Activated naive CD8-positive, alpha-beta T cell treated with anti-CD3 and anti-CD28 coated beads for 36 hours (primary cell): Measurements from ENCODE around the gene SP140. TPM values are rescaled to one million over a fixed set of nuclear protein-coding genes. Genes with fewer than 3 reads are reported as not detected.
"Not testable (repeated sequence)": the region's sequence is repeated elsewhere in the genome, so short reads cannot be mapped to it uniquely, and the experiment has no call there.

Source experiments
- DNase-seq: peaks from one replicate; pipeline ENCODE4 v3.0.0; 2021
- H3K27ac Mint-ChIP-seq: one replicate; pipeline ENCODE4 v1.8.0; 2022; ENCODE audit warnings: mild to moderate bottlenecking, moderate library complexity, mixed read lengths
- H3K27me3 Mint-ChIP-seq: one replicate; pipeline ENCODE4 v1.8.0; 2022; ENCODE audit warnings: mild to moderate bottlenecking, mixed read lengths
- H3K36me3 Mint-ChIP-seq: one replicate; pipeline ENCODE4 v1.8.0; 2021; ENCODE audit warnings: mild to moderate bottlenecking, mixed read lengths
- H3K4me1 Mint-ChIP-seq: one replicate; pipeline ENCODE4 v1.8.0; 2021; ENCODE audit warnings: mixed read lengths
- H3K4me3 Mint-ChIP-seq: one replicate; pipeline ENCODE4 v1.8.0; 2022; ENCODE audit warnings: mild to moderate bottlenecking, moderate library complexity, mixed read lengths
- H3K9me3 Mint-ChIP-seq: one replicate; pipeline ENCODE4 v1.8.0; 2022; ENCODE audit warnings: mixed read lengths
- total RNA-seq, 2 experiments: library from RNA; stranded (reverse); gene quantifications; one replicate each; pipeline ENCODE4 v1.2.3, GENCODE V29; 2021

Gene SP140
- total RNA-seq, 2 experiments from 2014 or later, result 42.7 to 46.8 TPM

DNA sequence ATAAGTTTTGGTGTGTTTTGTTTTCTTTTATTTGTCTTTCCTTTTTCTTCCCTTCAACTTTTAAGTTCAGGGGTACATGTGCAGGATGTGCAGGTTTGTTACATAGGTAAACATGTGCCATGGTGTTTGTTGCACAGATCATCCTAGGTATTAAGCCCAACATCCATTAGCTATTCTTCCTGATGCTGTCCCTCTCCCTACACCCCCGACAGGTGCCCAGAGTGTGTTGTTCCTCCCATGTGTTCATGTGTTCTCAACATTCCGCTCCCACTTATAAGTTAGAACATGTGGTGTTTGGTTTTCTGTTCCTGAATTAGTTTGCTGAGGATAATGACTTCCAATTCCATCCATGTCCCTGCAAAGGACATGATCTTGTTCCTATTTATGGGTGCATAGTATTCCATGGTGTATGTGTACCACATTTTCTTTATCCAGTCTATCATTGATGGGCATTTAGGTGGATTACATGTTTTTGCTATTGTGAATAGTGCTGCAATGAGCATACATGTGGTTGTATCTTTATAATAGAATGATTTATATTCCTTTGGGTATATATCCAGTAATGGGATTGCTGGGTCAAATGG lies 117.6 kb downstream of the SP140 start:
- Mint-ChIP-seq H3K9me3 (peaks cover 44% of the 10 kb centered on the region), H3K27ac (peak overlapping the region; percentile 14), H3K36me3 (peaks cover 66% of the 10 kb centered on the region), H3K4me1 (peaks cover 37% of the 10 kb centered on the region)
- not testable (repeated sequence) for H3K27me3 Mint-ChIP-seq, H3K4me3 Mint-ChIP-seq, DNase-seq

DNA sequence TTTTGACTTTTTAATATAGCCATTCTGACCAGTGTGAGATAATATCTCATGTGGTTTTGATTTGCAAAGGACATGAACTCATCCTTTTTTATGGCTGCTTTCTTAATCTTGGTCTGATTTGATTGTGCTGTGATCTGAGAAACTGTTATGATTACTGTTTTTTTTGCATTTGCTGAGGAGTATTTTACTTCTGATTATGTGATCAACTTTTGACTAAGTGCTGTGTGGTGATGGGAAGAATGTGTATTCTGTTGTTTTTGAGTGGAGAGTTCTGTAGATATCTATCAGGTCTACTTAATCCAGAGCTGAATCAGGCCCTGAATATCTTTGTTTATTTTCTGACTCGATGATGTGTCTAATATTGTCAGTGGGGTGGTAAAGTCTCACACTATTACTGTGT lies 118.2 kb downstream of the SP140 start:
- no peak overlapping the region for H3K4me3 Mint-ChIP-seq
- peak overlapping the region; percentile 36 for H3K27ac Mint-ChIP-seq
- DNase-seq, result no peak
- peaks cover 43% of the 10 kb centered on the region for H3K4me1 Mint-ChIP-seq
- peaks cover 44% of the 10 kb centered on the region for H3K9me3 Mint-ChIP-seq
- H3K27me3 Mint-ChIP-seq, result no peaks in the 10 kb centered on the region
- peaks cover 71% of the 10 kb centered on the region for H3K36me3 Mint-ChIP-seq

DNA sequence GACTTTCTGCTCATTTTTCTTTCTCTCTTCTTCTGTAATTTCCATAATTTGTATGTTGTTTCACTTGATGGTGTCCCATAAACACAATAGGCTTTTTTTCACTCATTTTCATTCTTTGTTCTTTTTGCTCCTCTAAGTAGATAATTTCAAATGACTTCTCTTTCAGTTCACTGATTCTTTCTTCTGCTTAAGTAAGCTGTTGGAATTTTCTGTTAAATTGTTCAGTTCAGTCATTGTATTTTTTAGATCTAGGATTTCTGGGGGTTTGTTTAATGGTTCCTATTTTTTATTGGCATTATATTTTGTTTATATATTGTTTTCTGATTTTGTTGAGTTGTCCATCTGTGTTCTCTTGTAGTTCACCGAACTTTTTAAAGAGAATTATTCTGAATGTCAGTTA lies 120.9 kb downstream of the SP140 start:
- H3K4me1 Mint-ChIP-seq, result peaks cover 65% of the 10 kb centered on the region
- H3K4me3 Mint-ChIP-seq, result no peak overlapping the region
- peaks cover 82% of the 10 kb centered on the region for H3K36me3 Mint-ChIP-seq
- no peak for DNase-seq
- H3K27ac Mint-ChIP-seq, result peak overlapping the region; percentile 5
- H3K9me3 Mint-ChIP-seq, result peaks cover 44% of the 10 kb centered on the region
- H3K27me3 Mint-ChIP-seq, result no peaks in the 10 kb centered on the region

DNA sequence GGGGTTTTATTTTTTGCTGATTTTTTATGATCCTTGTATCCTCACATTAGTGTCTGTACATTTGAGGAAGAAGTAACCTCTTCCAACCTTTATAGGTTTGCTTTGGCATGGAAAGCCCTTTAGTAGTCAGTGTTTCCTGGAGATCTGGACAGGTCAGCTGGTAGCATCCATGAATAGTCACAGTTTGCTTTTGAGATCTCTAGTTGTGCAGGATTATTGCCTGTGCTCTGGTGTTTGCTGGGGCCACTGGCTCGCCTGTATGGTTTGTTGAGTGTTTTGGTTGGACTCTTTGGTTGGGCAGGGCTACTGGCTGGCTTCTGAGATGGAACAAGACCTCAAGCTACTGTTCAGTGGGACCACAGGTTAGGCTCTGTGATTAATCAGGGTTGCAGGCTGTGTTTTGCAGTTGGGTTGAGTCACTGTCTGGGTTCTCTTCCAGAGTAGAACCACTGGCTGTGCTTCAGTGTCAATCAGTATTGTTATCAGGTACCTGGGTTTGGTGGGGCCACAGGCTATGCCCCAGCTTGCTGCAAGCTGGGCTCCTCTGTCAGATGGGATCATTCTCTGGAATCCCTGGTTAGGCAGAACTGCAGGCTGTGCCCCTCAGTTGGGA lies 121.5 kb downstream of the SP140 start:
- peaks cover 44% of the 10 kb centered on the region for H3K9me3 Mint-ChIP-seq
- H3K36me3 Mint-ChIP-seq, result peaks cover 84% of the 10 kb centered on the region
- H3K27me3 Mint-ChIP-seq, result no peaks in the 10 kb centered on the region
- peak overlapping the region; percentile 91 for H3K27ac Mint-ChIP-seq
- peaks cover 65% of the 10 kb centered on the region for H3K4me1 Mint-ChIP-seq
- no peak overlapping the region for H3K4me3 Mint-ChIP-seq
- no peak for DNase-seq

DNA sequence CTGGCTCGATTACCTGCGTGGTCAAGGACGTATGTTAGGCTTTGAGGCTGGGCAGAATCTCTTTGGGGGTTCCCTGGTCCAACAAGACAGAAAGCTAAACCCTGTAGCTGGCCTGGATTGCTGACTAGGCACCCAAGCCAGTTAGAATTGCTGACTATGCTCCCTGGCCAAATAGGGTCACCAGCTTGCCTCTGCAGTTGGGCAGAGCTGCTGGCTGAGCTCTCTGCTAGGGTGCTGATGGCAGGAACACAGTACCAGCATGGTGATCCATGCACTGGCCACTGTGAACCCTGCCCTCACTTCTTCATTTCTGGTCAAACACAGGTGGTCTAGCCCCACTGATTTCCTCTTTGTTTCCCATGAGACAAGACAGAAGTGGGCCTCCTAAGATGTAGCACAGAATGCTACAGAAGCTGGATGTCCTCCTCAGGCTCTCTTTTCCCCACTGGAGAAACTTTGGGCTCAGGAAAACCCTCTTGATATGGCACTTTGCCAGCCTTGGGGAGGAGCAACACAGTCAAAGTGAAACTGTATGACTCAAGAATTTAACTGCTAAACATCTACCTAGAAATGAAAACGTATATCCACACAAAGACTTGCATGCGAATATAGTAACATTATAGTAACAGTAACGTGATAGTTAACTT lies 122.2 kb downstream of the SP140 start:
- Mint-ChIP-seq H3K4me3 (no peak overlapping the region), H3K27ac (peak overlapping the region; percentile 91), H3K4me1 (peaks cover 65% of the 10 kb centered on the region), H3K27me3 (no peaks in the 10 kb centered on the region), H3K36me3 (peaks cover 81% of the 10 kb centered on the region), H3K9me3 (peaks cover 40% of the 10 kb centered on the region)
- peak; percentile 21 for DNase-seq

GRCh38 chr2:230348787-230349186 lies 123.3 kb downstream of the SP140 start:
- Mint-ChIP-seq H3K9me3 (peaks cover 32% of the 10 kb centered on the region), H3K36me3 (peaks cover 71% of the 10 kb centered on the region), H3K27me3 (no peaks in the 10 kb centered on the region), H3K4me3 (peak overlapping the region; percentile 18), H3K27ac (peak overlapping the region; percentile 91), H3K4me1 (peaks cover 60% of the 10 kb centered on the region)
- DNase-seq, result no peak

DNA sequence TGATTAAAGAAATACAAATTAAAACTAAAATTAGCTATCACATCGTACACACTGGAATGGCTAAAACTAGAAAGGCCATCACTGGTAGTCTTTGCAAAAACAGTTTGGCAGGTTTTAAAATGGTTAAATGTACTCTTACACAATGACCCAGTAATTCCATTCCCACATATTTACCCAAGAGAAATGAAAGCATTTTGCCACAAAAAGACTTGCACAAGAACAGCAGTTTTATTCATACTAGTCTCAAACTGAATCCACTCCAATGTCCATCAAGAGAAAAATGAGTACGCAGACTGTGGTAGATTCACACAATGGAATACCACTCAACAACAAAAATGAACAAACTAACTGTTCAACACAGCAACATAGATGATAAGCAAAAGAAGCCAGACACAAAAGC lies 130.5 kb downstream of the SP140 start:
- H3K4me1 Mint-ChIP-seq, result peaks cover 16% of the 10 kb centered on the region
- H3K9me3 Mint-ChIP-seq, result peaks cover 7% of the 10 kb centered on the region
- no peak for DNase-seq
- no peak overlapping the region for H3K27ac Mint-ChIP-seq
- no peaks in the 10 kb centered on the region for H3K27me3 Mint-ChIP-seq
- H3K36me3 Mint-ChIP-seq, result peaks cover 53% of the 10 kb centered on the region
- no peak overlapping the region for H3K4me3 Mint-ChIP-seq

- DNase-seq, result no peak
- no peaks in the 10 kb centered on the region for H3K27me3 Mint-ChIP-seq
- H3K4me1 Mint-ChIP-seq, result peaks cover 28% of the 10 kb centered on the region
- H3K27ac Mint-ChIP-seq, result no peak overlapping the region
- H3K9me3 Mint-ChIP-seq, result peaks cover 12% of the 10 kb centered on the region
- H3K4me3 Mint-ChIP-seq, result no peak overlapping the region
- H3K36me3 Mint-ChIP-seq, result peaks cover 61% of the 10 kb centered on the region
Observed at GRCh38 chr2:230358305-230358704, 132.8 kb downstream of the SP140 start.

DNA sequence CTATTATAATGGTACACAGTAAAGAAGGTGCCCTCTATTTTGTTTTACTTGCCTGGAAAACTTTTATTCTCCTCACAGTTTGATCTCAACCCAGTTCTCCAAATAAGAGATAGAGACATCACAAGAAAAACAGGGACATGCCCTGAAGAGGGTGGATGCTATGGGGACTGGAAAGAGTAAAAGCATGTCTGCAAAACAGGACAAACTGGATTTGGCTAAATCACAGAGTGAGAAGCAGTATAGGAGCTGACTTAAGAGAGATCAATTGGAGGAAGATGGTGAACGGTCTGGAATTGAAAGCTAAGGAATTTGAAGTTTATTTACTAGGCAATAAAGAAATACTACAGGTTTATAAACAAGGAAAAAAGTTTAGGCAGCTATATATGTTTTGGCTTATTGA lies 134.5 kb downstream of the SP140 start:
- peaks cover 69% of the 10 kb centered on the region for H3K36me3 Mint-ChIP-seq

GRCh38 chr2:230362030-230362691 lies 136.6 kb downstream of the SP140 start:
- Mint-ChIP-seq H3K27me3 (no peaks in the 10 kb centered on the region), H3K27ac (peak overlapping the region; percentile 59), H3K4me1 (peaks cover 19% of the 10 kb centered on the region), H3K4me3 (no peak overlapping the region), H3K36me3 (peaks cover 72% of the 10 kb centered on the region), H3K9me3 (peaks cover 12% of the 10 kb centered on the region)
- DNase-seq, result no peak

More for the DNA sequence above, 134.5 kb downstream of the SP140 start:
- Mint-ChIP-seq H3K9me3 (peaks cover 12% of the 10 kb centered on the region), H3K27me3 (no peaks in the 10 kb centered on the region), H3K4me1 (peaks cover 20% of the 10 kb centered on the region), H3K4me3 (no peak overlapping the region), H3K27ac (no peak overlapping the region)
- DNase-seq, result no peak

Other genes starting within 250 kb of the SP140 start
- gene SLC16A14, start 156.8 kb upstream of the SP140 start, total RNA-seq, result 1 to 10 TPM; 1.0 to 1.2 TPM
- gene SP110, start 5.8 kb upstream of the SP140 start, total RNA-seq, result 10 to 100 TPM; 81.8 to 87.6 TPM
- 10 to 100 TPM; 36.3 to 38.8 TPM for gene SP140L, start 101.5 kb downstream of the SP140 start, total RNA-seq
- 100 to 1,000 TPM; 108 to 112 TPM for gene SP100, start 190.5 kb downstream of the SP140 start, total RNA-seq